Measurements from ENCODE around the gene HOMER2.
"Not testable (repeated sequence)": the region's sequence is repeated elsewhere in the genome, so short reads cannot be mapped to it uniquely, and the experiment has no call there.

Gene HOMER2

GRCh38 chr15:82963471-82964341 is 11.2 kb upstream of the HOMER2 start:
- DNase-seq: no peak

- no peak for DNase-seq
Observed at GRCh38 chr15:82960766-82961165, 8.2 kb upstream of the HOMER2 start.

DNA sequence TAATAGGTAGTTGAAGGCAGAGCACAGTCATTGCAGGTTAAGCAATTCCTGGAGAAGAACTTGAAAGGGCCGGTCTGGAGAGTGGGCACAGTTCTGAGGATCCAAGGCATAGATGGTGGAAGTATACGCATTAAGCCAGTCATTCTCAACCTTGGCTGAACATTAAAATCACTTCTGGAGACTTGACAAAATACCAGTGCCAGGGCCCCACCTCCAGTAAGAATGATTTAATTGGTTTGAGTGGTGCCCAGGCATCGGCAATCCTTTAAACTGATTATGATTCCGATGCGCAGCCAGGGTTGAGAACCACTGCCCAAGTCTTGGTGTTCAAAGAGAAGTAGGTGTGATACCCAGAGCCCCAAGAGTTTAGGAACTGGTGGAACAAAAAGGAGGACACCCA is 6.9 kb upstream of the HOMER2 start:
- no peak for DNase-seq

DNA sequence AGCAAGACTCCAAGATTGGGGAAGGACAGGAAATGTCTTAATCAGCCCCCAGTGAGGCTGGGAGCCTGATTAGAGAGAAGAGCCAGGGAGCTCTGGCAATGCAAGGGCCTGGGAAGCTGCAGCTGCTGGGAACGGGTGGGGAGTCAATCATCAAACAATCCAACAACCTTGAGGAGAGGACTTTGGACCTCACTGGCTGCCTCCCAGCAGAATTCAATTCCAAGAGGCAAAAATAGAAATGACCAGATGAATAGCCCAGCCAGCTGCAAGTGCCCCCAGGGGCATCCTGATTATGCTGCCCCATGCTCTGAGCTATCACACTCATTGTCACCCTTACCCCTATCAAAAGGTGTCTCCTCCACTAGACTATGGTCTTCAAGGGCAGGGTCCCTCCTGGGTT is 6.1 kb upstream of the HOMER2 start:
- DNase-seq: no peak

- no peak for DNase-seq
Observed at GRCh38 chr15:82951472-82952157, 905 bp downstream of the HOMER2 start.

DNA sequence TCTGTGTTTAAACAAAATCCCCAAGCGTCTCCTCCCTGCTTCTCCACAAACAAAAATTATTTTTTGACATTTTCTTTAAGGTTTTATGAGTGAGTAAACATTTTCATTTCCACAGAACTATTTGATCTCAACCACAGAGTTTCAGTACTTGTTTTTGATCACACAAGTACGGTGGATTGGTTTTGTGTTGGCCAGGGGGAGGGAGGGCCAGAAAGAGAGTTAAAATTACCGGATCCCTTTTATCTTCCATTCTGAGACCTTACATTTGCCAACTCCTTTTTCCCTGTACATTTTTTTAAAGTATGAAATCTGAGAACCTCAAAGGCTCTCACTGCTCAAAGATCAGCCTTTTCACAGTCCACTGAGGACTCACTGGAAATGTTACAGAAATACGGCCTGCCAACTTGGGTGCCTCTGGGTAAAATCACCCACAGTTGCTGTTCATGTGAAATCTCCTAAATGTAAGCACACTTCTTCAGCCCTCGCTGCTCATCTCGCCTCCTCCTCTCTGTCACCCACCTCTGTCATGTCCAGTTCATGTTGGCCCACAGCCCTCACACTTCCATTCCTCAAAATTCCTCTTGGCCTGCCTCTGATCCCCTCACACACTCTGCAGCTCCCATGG is 1.7 kb downstream of the HOMER2 start:
- no peak for DNase-seq

DNA sequence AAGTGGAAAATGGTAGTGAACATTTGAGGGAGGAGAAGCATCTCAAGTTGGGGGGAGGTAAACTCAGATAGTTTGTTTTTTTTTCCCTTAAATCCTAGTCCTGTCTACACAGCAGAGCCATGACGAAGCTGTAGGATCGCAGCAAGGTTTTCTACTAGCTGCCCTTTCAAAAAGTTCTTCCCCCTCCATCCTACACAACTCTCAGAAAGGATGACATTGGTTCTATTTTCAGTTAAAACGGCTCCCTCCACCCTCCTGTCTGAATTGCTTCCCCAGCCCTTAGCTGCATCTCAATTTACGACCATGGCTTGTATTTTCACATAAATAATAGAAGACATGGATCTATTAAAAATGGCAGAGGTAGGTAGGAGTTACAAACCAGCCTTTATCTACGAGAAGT is 2.2 kb downstream of the HOMER2 start:
- no peak for DNase-seq

DNA sequence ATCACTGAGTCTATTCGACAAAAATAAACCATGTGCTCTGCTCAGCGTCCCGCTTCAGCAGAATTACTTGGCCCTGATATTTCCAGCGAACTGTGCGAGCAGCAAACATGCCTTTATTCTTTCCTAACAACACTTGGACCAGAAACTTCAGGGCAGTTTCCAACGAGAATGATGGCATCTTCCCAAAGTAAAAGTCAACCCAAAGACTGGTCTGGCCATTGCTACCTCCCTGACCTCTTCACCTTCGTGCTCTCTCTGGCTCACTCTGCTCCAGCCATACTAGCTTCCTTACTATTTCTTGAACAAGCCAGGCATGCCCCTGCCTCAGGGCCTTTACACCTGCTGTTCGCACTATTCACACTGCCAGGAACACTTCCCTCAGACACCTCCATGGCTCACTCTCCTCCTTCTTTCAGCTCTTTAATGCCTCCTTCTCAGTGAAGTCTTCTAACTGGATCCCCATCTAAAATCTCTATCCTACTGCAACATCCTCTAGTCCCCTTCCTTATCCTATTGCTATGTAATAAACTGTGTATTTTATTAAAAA is 6.3 kb downstream of the HOMER2 start:
- DNase-seq: no peak

GRCh38 chr15:82945326-82945725 is 7.2 kb downstream of the HOMER2 start:
- no peak for DNase-seq

DNA sequence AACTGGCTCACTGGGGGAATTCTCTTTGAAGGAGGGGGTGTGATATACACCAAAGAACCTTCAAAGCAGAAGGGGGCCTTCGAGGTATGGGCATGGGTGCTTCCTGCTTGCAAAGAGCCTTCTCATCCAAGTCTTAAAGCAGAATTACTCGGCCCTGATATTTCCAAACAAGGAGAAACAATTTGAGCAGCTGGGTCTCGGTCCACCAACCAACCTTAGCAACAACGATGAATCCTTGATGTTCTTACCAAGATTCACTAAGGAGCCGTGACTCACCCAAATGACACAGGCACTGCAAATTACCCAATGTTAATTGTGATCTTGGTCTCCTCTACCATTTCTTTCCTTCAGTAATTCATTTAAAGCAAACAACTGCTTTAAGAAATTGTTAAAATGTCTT is 7.7 kb downstream of the HOMER2 start:
- no peak for DNase-seq

- DNase-seq: no peak
Observed at GRCh38 chr15:82944056-82944455, 8.5 kb downstream of the HOMER2 start.

DNA sequence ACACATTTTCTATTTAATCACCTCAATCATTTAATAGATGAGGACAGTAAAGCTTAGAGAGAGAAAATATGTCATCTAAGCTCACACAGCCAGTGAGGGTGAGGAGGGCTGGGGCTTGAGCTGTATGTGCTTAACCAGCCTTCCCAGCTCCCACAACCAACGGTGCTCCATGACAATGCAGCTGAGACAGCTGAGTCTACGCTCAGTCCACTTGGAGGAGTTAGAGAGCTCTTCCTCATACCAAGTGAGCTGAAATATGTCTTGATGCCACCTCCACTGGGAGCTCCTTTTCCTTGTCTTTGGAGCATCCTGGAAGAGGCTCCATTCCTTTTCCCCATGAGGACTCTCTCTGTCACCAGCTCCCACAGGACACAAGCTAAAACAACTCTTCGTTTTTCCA is 9.3 kb downstream of the HOMER2 start:
- no peak for DNase-seq

DNA sequence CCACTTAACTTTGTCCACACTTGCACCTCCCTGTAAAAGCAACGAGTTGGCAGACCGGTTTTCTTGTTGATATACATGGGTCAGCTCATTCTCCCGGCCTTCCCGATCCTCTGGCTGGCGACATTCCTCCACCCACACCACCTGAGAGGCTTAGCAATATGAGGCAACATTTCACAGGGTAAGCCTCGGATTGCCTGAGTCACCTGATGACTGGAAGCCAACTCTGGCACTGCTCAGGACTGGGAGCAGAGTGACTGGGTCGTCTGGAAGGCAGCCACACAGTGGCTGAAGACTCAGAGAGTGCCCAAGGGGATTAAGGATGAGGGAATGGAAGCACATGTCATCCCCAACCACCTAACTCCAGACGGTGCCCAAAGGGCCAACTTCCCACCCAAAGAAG is 9.8 kb downstream of the HOMER2 start:
- no peak for DNase-seq

GRCh38 chr15:82939678-82940077 is 12.8 kb downstream of the HOMER2 start:
- DNase-seq: not testable (repeated sequence)

DNA sequence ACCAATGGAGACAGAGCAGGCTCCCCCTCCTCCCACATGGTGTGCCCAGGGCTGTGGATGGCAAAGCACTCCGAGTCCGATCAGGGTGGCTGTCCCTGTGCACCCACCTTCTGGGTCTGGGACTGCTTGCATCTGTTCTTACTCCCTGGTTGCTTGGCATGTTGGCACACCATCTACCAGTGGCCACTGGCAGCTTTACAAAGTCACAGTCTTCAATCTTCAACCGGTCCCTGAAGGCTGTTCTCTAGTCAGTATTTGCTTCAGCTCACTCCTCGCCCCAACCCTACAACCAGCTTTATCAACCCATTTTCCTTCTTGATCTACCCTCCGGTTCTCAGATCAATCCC is 14.8 kb downstream of the HOMER2 start:
- DNase-seq: no peak

DNA sequence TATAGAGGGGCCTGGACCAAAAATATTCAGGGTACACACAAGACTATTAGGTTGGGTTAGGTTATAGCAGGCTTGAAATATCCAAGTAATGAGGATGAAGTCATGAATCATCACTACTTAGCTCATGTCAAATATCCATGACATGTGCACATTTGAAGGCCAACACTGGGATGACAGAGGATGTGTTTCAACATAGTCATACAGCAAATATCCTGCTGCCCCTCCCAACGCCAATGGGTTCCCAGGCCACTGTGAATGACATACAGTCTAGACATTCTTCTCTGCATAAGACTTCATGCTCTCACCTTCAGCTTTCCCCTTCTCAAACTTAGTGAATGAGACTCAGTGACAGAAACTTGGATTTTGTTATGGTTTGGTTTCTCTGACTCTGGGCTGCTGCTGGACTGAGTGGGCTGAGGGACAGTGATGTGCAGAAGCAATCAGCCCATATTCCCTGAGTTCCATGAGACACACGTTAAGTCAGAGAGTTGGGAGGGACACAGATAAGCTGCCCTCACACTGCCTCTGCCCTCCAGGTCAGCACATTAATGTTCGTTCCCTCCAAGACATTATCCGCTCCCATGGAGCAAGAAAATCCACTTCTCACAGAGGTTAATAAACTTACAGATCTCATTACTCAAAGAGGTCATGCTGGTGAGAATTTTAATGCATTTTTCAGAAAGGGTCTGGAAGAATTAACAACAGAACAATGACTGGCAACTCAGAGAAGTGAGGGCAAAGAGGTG is 15.4 kb downstream of the HOMER2 start:
- DNase-seq: no peak

- DNase-seq: no peak
Observed at GRCh38 chr15:82935382-82935781, 17.1 kb downstream of the HOMER2 start.

GRCh38 chr15:82934100-82934880 is 18.2 kb downstream of the HOMER2 start:
- no peak for DNase-seq

DNA sequence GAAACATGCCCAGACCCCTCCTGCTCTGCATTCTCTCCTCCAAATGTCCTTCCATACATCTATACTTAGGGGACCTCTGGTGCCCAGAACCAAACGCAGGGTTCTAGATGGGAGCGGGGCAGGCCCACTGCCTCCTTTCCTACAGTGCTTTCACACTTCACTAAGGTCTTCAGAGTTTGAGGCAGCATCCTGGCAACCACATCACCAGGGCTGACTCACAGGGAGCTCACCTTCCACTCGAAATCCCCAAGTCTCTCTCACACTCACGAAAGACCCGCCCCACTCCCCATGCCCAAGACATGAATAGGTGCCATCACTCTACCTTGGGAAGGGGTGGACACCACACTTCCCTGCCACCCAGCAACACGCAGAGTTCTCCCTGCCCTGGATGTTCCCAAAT is 18.9 kb downstream of the HOMER2 start:
- DNase-seq: no peak

- no peak for DNase-seq
Observed at GRCh38 chr15:82931221-82931620, 21.3 kb downstream of the HOMER2 start.

DNA sequence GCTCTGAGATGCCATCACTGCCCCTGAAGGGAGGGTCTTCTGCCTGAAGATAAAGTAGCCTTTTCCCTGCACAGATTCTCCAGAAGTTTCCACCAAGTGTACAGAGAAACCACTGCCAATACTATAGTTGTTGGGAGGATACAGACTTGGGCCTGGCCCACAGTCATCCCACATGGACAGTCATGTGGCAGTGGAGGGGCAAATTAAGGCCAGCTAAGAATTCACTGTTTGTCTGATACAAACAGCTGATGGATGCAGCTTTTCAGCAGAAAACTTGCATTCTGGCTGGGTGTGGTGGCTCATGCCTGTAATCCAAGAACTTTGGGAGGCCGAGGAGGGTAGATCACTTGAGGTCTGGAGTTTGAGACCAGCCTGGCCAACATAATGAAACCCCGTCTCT is 22.1 kb downstream of the HOMER2 start:
- DNase-seq: no peak

DNA sequence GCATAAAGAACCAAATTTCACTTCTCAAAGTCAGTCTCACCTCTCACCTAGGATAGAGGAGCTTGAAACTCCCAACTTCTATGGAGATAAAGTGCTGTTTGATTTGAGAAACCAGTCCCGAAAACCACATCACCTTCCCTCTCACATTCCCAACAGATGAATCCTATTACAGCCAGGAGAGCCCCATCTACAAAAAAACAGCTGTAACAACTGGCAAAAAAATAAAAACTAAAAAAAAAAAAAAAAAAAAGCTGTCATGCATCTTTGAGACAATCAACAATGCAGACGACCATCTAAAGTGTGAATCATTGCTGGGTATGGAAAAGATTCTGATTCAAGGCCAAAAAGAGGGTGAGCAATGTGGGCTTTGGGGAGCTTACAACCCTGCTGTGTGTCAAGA is 23.8 kb downstream of the HOMER2 start:
- no peak for DNase-seq
